Mesodermal cell (in vitro differentiated cells): ENCODE results near the gene SH3GLB2.

Source experiments
- H3K27ac ChIP-seq: 2 replicates; pipeline ENCODE4 v1.7.0; 2013; ENCODE audit warnings: mild to moderate bottlenecking, low read depth, low read length, moderate library complexity; ENCODE audit not compliant: severe bottlenecking
- H3K36me3 ChIP-seq: 2 replicates; pipeline ENCODE4 v1.7.1; 2013; ENCODE audit warnings: mild to moderate bottlenecking, low read length, moderate library complexity; ENCODE audit not compliant: control insufficient read depth, insufficient read depth
- H3K4me1 ChIP-seq: one replicate; pipeline ENCODE4 v1.7.1; 2013; ENCODE audit warnings: mild to moderate bottlenecking, low read length; ENCODE audit not compliant: insufficient read depth, control insufficient read depth, poor library complexity, severe bottlenecking
- H3K4me3 ChIP-seq: 2 replicates; pipeline ENCODE4 v1.7.0; 2013; ENCODE audit warnings: low read length, control low read depth, mild to moderate bottlenecking; ENCODE audit not compliant: insufficient read depth, poor library complexity, severe bottlenecking; ENCODE audit errors: extremely low read depth
- H3K9me3 ChIP-seq: 2 replicates; pipeline ENCODE4 v1.7.1; 2013; ENCODE audit warnings: mild to moderate bottlenecking, low read length, moderate library complexity; ENCODE audit not compliant: control insufficient read depth
- WGBS, 2 experiments: methylation state at CpG; one replicate each; pipeline ENCODE4 v1.1.5; 2013; ENCODE audit warnings: missing lambda C conversion rate in 2 of 2; ENCODE audit not compliant: insufficient coverage in 2 of 2; 5-methylcytosine and 5-hydroxymethylcytosine counted together

Gene SH3GLB2

GRCh38 chr9:129014124-129014523, 14.0 kb downstream of the SH3GLB2 start:
- Histone ChIP-seq H3K4me1 (no peaks in the 10 kb centered on the region), H3K36me3 (peaks cover 41% of the 10 kb centered on the region), H3K27ac (no peak overlapping the region), H3K9me3 (no peaks in the 10 kb centered on the region), H3K4me3 (no peak overlapping the region)
- WGBS, 2 experiments: 93 to 98% methylated on average over 11 of the region's 11 CpGs

DNA sequence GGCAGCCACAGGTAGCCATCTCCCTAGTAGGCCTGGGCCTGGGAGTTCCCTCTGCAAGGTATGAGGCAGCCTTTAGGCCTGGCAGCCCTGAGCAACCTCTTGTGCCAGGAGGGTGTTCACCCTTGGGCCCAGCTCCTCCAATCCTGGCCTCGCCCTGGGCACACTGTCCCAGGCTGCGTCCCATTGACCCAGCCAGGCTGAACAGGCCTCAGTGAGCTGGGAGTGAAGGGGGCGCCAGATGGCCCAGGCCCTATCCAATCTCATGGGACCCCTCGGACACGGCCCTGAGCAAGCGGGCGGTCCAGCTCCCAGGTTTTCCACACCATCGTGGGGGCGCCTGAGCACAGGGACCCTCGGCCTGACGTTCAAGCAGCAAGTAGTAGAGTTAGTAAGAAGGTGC, 14.5 kb downstream of the SH3GLB2 start:
- Histone ChIP-seq H3K4me3 (no peak overlapping the region), H3K27ac (no peak overlapping the region), H3K9me3 (no peaks in the 10 kb centered on the region), H3K4me1 (no peaks in the 10 kb centered on the region), H3K36me3 (peaks cover 38% of the 10 kb centered on the region)
- WGBS, 2 experiments: 93 to 96% methylated on average over 10 to 11 of the region's 11 CpGs

- 96 to 99% methylated on average over 13 to 15 of the region's 16 CpGs for WGBS, 2 experiments
- Histone ChIP-seq H3K36me3 (peaks cover 45% of the 10 kb centered on the region), H3K4me3 (no peak overlapping the region), H3K9me3 (no peaks in the 10 kb centered on the region), H3K4me1 (no peaks in the 10 kb centered on the region), H3K27ac (no peak overlapping the region)
Observed at GRCh38 chr9:129012893-129013448, 15.2 kb downstream of the SH3GLB2 start.

- H3K27ac ChIP-seq: no peak overlapping the region
- no peak overlapping the region for H3K4me3 ChIP-seq
- H3K4me1 ChIP-seq: no peaks in the 10 kb centered on the region
- no peaks in the 10 kb centered on the region for H3K9me3 ChIP-seq
- 82 to 100% methylated on average over 3 to 5 of the region's 7 CpGs for WGBS, 2 experiments
- peaks cover 51% of the 10 kb centered on the region for H3K36me3 ChIP-seq
Observed at GRCh38 chr9:129012343-129012742, 15.8 kb downstream of the SH3GLB2 start.

DNA sequence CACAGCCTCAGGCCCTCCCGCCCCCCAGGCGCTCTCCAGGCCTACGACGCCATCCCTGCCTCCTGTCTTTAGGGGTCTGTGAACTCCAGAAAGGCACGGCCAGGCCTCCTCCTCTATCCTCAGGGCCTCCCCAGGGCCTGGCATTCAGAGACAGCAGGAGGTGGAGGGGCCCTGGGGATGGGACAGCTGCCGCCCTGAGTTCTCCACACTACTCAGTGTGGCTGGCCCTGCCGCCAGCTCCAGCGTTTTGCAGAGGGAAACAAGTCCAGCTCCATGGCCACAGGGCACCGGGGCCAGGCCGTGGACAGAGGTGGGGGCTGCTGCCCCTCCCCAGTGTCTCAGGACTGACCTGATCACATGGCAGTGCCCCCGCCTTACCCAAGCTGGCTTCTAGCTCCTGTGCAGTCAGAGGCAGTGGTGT, 16.4 kb downstream of the SH3GLB2 start:
- 93 to 96% methylated on average over 4 to 5 of the region's 11 CpGs for WGBS, 2 experiments
- H3K4me3 ChIP-seq: no peak overlapping the region
- no peaks in the 10 kb centered on the region for H3K4me1 ChIP-seq
- peaks cover 56% of the 10 kb centered on the region for H3K36me3 ChIP-seq
- no peaks in the 10 kb centered on the region for H3K9me3 ChIP-seq
- H3K27ac ChIP-seq: no peak overlapping the region

GRCh38 chr9:129011170-129011569, 17.0 kb downstream of the SH3GLB2 start:
- Histone ChIP-seq H3K36me3 (peaks cover 62% of the 10 kb centered on the region), H3K4me3 (no peak overlapping the region), H3K9me3 (no peaks in the 10 kb centered on the region), H3K27ac (no peak overlapping the region), H3K4me1 (no peaks in the 10 kb centered on the region)
- 94% methylated on average over 14 to 19 of the region's 19 CpGs for WGBS, 2 experiments

GRCh38 chr9:129010267-129010975, 17.7 kb downstream of the SH3GLB2 start:
- peaks cover 66% of the 10 kb centered on the region for H3K36me3 ChIP-seq
- H3K4me3 ChIP-seq: no peak overlapping the region
- H3K9me3 ChIP-seq: no peaks in the 10 kb centered on the region
- no peaks in the 10 kb centered on the region for H3K4me1 ChIP-seq
- 80% methylated on average over 1 of the region's 8 CpGs; no CpG with 5 or more reads in 1 of the 2 experiments for WGBS, 2 experiments
- no peak overlapping the region for H3K27ac ChIP-seq

GRCh38 chr9:129009584-129010141, 18.5 kb downstream of the SH3GLB2 start:
- WGBS, 2 experiments: 87 to 94% methylated on average over 11 to 16 of the region's 17 CpGs
- H3K4me3 ChIP-seq: no peak overlapping the region
- H3K9me3 ChIP-seq: no peaks in the 10 kb centered on the region
- H3K36me3 ChIP-seq: peaks cover 73% of the 10 kb centered on the region
- no peak overlapping the region for H3K27ac ChIP-seq
- H3K4me1 ChIP-seq: no peaks in the 10 kb centered on the region

- no peaks in the 10 kb centered on the region for H3K4me1 ChIP-seq
- no peaks in the 10 kb centered on the region for H3K9me3 ChIP-seq
- no peak overlapping the region for H3K4me3 ChIP-seq
- H3K36me3 ChIP-seq: peaks cover 73% of the 10 kb centered on the region
- WGBS, 2 experiments: 80 to 90% methylated on average over 9 to 10 of the region's 13 CpGs
- no peak overlapping the region for H3K27ac ChIP-seq
Observed at GRCh38 chr9:129008986-129009583, 19.0 kb downstream of the SH3GLB2 start.

DNA sequence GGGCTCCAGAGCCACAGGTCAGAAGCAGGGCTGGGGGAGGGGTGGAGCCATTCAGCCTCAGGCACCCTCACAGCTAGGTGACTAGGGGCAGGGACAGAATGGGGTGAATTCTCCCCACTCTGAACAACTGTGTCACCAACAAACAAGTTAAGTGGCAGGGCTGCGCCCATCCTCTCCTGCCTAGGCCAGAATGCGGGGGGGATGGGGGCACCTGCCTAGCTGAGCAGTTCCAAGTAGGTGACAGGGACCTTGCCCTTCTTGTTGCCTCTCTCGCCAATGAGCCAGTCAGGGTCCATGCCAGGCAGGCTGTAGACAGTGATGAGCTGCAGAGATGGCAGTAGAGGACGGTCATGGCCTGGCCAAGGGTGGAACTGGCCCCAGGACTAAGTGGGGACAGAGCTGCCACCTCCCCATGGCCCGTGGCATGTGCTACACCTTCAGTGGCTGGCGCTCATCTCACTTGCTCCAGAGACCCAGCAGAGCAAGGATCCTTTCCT, 19.6 kb downstream of the SH3GLB2 start:
- Histone ChIP-seq H3K4me3 (no peak overlapping the region), H3K36me3 (peaks cover 73% of the 10 kb centered on the region), H3K9me3 (no peaks in the 10 kb centered on the region), H3K4me1 (no peaks in the 10 kb centered on the region), H3K27ac (no peak overlapping the region)
- WGBS, 2 experiments: 90 to 97% methylated on average over 6 of the region's 6 CpGs
